ENCODE results near the gene SEMA3F. TPM values are rescaled to one million over a fixed set of nuclear protein-coding genes. Genes with fewer than 3 reads are reported as not detected.

The SEMA3F gene
- total RNA-seq, 2 experiments from 2014 or later, result 0.10 to 0.36 TPM

DNA sequence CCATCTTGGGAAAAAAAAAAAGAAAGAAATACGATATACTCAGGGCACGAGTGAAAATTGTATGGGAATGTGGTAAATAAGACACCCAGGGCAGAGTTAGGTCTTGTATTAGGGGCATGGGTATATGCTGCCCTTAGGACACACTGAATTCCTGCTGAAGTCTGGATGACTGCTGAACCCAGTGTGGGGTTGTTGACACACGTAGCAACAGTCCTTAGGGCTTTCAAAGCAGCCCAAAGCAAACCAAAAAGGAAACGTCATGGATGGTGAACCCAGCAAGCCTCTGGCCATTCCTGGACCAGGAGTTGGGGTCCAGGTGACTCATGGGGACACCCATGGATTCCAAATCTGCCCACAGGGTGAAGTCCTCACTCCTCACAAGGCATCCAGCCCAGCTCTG lies 27.1 kb upstream of the SEMA3F start:
- CTCF ChIA-PET, result no interaction called here
- POLR2A ChIA-PET, result no interaction called here

- ChIA-PET POLR2A (interaction anchor here (0.6 kb wide), 1 partner anchor 26 kb away, joined by 6 read pairs; no protein-coding TSS in a partner anchor), CTCF (interaction anchor here (0.6 kb wide), 2 partner anchors 62 to 589 kb away, joined by 3 read pairs; no protein-coding TSS in a partner anchor)
Observed at GRCh38 chr3:50130436-50130835, 24.7 kb upstream of the SEMA3F start.

- CTCF ChIA-PET, result no interaction called here
- POLR2A ChIA-PET, result no interaction called here
Observed at GRCh38 chr3:50132421-50133282, 22.5 kb upstream of the SEMA3F start.

DNA sequence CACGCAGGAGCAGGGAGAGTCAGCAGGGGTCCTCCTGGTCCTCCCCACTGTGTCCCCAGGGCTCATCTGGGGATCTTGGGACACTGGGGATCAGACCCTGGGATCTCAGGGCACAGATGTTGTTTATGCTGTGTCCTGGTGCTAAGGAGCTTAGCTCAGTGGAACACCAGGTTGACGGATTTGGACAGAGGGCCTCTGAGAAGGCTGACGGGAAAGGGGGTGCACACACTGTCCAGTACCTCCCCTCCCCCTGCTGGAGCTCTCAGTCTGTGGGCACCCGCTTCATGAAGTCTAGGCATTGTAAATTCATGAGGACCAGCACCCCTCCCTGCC lies 21.9 kb upstream of the SEMA3F start:
- POLR2A ChIA-PET, result no interaction called here
- CTCF ChIA-PET, result no interaction called here

DNA sequence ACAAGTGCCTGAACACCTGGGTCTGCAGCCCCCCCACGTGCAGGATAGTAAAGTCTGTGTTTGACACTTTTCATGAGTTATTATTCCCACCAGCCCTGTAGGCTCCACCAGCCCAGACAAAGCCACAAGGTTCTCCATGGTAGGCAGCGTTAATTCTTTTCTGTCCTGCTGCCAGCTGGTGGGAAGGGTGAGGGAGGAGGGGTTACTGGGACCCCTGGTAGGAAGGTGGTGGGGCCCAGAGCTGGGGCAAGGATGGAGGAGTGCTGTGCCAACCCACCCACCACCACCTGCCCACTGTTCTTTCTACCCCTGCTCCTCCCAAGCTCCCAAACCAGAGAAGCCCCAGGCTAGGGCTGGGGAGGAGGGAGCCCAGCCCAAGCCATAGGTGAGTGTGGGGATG lies 20.8 kb upstream of the SEMA3F start:
- POLR2A ChIA-PET, result no interaction called here
- CTCF ChIA-PET, result interaction anchor here (1.0 kb wide), 1 partner anchor 12 kb away, joined by 3 read pairs; no protein-coding TSS in a partner anchor

DNA sequence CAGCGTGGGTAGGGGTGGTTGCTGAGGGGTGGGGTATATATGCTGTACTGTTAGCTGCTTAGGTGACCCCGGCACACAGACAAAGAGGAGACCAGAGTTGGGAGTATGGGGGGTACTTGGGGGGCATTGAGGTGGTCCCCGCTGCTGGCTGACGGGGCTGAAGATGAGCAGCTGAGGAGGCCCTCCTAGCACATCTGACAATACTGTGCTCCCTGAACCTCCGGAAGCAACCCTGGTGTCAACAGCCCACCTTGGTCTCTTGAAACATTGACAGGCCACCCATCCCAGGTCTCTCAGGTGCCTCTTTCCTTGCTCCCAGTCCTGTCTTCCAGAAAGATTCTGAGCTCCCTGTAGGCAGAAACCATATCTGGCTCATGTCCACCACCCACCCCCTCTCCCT lies 19.2 kb upstream of the SEMA3F start:
- POLR2A ChIA-PET, result no interaction called here

GRCh38 chr3:50136714-50137405 lies 18.3 kb upstream of the SEMA3F start:
- POLR2A ChIA-PET, result no interaction called here
- CTCF ChIA-PET, result interaction anchor here (1.0 kb wide), 1 partner anchor 80 kb away, joined by 3 read pairs; no protein-coding TSS in a partner anchor

More for the DNA sequence above, 19.2 kb upstream of the SEMA3F start:
- CTCF ChIA-PET, result interaction anchor here (1.1 kb wide), 1 partner anchor 15 kb away, joined by 3 read pairs; no protein-coding TSS in a partner anchor

DNA sequence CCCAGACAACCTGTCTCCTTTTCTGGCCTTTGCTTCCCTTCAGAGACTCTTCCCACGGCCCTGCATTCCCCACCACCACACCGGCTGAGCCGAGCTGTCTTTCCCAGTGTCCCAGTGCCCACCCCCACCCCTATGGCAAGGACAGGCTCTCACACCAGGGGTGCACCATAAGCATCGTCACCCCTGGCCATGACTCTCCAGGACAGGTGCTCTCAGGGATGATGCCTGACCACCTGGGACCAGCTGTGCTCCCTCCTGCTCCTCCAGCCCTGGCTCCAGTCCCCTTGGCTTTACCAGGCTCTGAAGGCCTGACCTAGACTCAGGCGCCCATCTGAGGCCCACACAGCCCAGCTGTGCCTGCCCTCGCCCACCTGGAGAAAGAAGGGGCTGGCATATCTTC lies 17.6 kb upstream of the SEMA3F start:
- ChIA-PET CTCF (no interaction called here), POLR2A (no interaction called here)

GRCh38 chr3:50138266-50139200 lies 16.6 kb upstream of the SEMA3F start:
- ChIA-PET CTCF (interaction anchor here (0.8 kb wide), 1 partner anchor 50 kb away, joined by 3 read pairs; no protein-coding TSS in a partner anchor), POLR2A (no interaction called here)

DNA sequence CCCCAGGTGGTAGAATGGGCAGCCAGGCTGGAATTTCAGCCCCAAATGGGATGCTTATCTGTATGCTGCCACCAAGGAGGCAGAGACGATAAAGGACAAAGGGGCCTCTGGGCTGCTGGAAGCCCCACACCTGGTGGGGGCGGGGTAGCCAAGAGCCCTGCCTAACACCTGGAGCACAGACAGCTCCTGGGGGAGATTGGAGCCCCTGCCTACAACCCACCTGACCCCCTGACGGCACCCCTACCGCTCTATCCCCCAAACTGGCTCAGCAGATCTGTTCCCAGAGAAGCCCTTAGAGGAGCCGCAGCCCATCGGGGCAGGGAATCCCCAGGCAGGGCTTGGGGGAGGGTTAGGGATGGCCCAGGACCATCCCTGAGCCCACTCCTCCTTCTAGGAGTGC lies 15.8 kb upstream of the SEMA3F start:
- ChIA-PET POLR2A (no interaction called here), CTCF (no interaction called here)

DNA sequence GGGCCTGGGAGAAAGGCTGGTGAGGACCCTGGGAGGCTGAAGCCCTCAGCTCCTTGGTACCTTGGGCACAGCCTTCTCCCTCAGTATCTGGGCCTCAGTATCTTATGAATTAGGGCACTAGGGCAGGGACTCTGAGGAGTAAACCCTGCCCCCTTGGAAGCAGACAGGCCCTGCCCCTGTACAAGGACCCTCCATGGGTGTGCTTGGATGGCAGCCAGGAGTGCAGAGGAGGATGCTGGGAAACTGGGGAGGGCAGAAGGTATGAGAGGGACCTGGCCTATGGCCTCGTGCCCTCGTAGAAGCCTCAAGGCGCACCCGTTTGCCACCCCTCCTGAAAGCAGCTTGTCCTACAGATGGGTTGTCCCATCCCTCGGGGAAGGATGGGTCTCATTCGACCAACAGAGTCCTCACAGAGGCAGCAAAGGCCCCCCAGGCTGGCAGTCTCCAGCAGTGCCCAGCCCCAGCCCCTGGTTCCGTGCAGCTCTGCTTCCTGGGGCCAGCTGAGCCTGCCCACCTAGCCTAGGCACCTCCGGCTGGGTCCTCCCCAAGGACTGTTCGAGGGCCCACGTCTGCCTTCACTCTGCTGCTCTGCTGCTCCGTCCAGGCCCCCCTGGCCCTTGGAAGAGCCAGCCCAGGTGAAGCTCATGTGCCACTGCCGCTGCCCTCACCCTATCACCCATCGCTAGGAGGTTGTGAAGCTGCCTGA lies 15.3 kb upstream of the SEMA3F start:
- POLR2A ChIA-PET, result no interaction called here

DNA sequence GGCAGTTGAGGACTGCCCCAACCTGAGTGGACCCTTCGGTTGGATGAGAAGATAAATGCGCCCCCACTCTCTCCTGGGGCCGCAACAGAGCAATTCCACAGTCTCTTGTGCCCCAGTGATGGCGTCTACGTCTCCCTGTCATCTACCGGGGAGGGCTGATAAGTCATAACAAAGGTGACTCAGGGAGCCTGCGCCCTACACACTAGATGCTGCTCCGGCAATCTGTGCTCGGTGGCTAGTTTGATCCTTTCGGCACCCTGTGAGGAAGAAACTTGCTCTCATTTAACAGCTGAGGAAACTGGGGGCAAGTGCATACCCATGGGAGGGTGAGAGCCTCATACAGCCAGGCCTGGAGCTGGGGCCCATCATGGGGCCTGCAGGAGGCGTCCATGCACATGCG lies 14.1 kb upstream of the SEMA3F start:
- CTCF ChIA-PET, result no interaction called here
- POLR2A ChIA-PET, result no interaction called here

More for the DNA sequence above, 15.3 kb upstream of the SEMA3F start:
- CTCF ChIA-PET, result no interaction called here

- POLR2A ChIA-PET, result no interaction called here
- CTCF ChIA-PET, result no interaction called here
Observed at GRCh38 chr3:50146316-50146901, 8.7 kb upstream of the SEMA3F start.

DNA sequence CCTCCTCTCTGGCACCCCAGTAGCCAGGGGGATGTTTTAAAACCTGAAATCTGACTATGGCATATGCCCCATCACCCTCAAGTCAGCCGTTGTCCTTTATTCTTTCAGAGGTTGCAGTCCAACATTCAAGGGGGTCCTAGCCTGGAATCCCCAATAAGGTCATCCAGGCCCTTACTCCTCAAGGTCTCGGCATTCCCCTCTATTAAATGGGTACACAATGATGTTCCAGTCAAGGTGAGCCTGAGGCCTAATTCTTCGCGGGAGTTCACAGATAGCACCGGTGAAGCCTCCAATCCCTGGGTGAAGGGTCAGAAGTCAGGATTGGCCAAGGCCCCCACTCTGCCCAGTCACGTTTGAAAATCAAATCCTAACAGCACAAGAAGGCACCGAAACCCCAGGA lies 8.1 kb upstream of the SEMA3F start:
- POLR2A ChIA-PET, result no interaction called here
- CTCF ChIA-PET, result no interaction called here

- ChIA-PET POLR2A (no interaction called here), CTCF (no interaction called here)
Observed at GRCh38 chr3:50147447-50147846, 7.7 kb upstream of the SEMA3F start.

- CTCF ChIA-PET, result no interaction called here
Observed at GRCh38 chr3:50147861-50148260, 7.3 kb upstream of the SEMA3F start.

DNA sequence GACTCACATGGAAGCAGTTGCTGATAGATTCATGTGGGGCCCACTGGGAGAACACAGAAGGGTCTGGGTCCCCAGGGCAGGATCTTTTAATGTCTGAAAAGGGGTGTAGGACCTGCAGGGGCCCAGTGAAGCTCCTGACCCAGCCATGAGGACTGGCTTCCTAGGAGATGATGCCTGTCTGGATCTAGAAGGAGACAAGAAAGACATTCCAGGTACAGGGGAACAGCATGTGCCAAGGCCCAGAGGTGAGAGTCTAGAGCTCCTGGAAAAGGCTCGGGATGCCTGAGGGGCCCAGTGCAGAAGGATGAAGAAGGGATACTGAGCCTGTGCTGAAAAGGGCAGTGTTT lies 4.7 kb upstream of the SEMA3F start:
- POLR2A ChIA-PET, result interaction anchor here (0.6 kb wide), 1 partner anchor 1350 kb away, joined by 16 read pairs; the partner anchor contains the start of gene DCAF1

More at GRCh38 chr3:50147861-50148260, 7.3 kb upstream of the SEMA3F start:
- POLR2A ChIA-PET, result no interaction called here

DNA sequence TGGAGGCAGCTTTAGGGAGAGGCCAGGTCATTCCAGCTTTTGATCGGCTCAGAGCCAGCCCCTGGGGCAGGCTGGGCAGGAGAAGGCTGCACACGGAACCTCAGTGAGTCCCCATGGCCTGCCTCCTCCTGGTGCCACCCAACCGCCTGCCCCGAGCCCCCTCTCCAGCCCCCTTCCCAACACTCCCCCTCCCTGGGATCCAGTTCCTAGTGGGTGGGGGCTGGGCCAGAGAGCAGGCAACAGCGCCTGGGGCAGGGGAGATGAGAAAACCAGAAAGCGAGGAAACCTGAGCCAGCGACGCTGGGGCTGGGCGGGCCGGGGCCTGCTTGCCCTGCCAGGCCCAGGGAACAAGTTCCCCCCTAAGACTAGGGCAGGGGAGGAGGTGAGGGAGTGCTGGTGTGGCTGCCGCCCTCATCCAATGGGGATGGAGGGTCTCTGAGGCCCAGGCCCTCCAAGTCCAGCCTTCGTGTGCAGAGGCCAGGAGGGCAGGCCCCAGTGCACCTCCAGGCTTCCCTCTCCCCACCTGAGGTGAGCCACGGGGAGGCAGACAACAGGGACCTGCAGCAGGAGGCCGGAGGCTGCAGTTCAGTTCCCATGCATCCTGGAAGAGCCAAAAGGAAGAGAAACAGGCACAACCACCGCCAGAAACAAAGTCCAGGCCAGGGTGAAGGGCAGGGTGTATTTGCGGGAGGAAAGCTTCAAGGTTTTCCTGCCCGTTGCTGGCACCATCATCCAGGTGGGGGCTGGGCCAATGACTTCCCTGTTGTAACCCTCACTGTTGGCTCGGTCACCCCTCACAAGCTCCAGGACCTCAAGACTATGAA lies 4.0 kb upstream of the SEMA3F start:
- CTCF ChIA-PET, result no interaction called here

More for the DNA sequence above, 4.7 kb upstream of the SEMA3F start:
- CTCF ChIA-PET, result no interaction called here

More for the DNA sequence above, 4.0 kb upstream of the SEMA3F start:
- POLR2A ChIA-PET, result interaction anchor here (0.6 kb wide), 1 partner anchor 1349 kb away, joined by 16 read pairs; the partner anchor contains the start of gene DCAF1

Data from activated CD8-positive, alpha-beta memory T cell treated with anti-CD3 and anti-CD28 coated beads for 36 hours (primary cell).